GM21737 (cell line): ENCODE data around the gene GPR37L1.
"Not testable (repeated sequence)": the region's sequence is repeated elsewhere in the genome, so short reads cannot be mapped to it uniquely, and the experiment has no call there.

Experiments used
- ATAC-seq: cut with Tn5 transposase; IDR thresholded peaks from one replicate; pipeline ENCODE4 v1.9.1; 2021; ENCODE audit warnings: mild to moderate bottlenecking, moderate library complexity; ENCODE audit not compliant: unreplicated experiment

GPR37L1 gene

DNA sequence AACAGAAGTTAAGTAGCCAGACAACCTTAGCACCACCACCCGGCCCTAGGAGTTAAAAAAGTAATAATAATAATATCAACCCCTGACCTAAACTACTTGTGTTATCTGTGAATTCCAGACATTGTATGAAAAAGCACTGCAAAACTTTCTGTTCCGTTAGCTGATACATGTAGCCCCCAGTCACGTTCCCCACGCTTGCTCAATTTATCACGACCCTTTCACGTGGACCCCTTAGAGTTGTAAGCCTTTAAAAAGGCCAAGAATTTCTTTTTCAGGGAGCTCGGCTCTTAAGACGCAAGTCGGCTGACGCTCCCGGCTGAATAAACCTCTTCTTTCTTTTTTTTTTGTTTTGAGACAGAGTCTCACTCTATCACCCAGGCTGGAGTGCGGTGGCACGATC, 44.3 kb downstream of the GPR37L1 start:
- ATAC-seq: not testable (repeated sequence)

DNA sequence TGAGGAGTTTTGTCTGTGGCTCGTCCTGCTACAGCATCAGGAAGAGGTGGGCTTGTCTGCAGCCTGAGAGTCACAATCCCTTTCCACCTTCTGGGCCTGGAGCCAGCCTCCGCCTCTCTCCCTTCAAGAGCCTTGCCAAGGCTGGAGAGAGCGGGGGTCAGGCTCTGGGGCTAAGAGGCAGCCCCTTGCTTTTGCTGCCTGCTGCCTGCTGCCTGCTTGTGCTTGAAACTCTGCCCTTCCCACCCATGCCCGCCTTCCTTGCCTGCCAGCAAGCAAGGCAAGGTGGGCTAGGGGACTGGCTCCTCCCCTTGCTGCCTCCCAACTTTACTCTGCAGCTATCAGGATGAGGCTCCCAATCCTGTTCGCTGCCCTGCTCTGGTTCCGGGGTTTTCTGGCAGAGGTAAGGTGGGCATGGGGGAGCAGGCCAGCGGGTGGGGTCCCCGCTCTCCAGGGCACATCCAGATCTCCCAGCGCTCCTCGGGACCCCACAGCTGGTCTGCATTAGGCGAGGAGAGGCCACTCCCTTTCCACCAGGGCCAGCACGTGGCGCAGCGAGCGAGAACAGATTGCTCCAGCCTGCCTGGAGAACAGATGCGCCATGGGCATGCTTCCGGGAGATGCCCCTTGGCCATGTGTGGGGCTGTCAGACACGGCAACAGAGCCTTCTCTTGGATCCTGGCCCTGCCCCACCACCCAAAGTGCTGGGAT, 45.1 kb downstream of the GPR37L1 start:
- no peak for ATAC-seq

DNA sequence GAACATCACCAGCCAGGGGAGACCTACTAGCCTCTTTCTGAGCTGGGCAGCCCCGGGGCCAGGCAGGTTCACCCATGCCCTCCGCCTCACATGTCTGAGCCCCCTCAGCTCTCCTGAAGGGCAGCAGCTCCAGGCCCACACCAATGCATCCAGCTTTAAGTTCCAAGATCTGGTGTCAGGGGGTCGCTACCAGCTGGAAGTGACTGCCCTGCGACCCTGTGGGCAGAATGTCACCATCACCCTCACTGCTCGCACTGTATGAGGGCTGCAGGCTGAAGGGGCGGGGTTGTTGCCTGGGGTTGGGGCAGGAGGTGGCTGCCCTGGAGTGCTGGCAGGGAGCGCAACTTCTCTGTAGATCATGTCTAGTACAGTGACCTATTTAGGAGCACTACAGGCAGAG, 46.1 kb downstream of the GPR37L1 start:
- ATAC-seq: no peak

DNA sequence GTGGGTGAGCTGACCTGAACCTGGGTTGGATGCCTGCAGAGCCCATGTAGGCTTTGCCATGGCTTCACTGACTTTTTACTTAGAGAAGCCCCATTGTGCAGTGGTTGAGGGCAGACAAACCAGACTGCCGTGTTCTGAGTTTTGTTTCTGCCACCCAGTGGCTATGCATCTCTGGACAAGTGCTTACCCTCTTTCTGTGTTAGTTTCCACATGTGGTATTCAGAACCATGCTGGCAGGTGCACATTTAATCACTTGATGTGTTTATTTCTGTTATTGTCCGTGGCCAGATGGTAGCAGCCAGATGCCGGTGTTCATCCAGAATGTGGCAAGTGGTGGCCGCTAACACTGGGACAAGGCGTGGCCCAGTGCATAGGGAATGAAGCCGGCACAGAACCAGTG, 48.0 kb downstream of the GPR37L1 start:
- no peak for ATAC-seq

DNA sequence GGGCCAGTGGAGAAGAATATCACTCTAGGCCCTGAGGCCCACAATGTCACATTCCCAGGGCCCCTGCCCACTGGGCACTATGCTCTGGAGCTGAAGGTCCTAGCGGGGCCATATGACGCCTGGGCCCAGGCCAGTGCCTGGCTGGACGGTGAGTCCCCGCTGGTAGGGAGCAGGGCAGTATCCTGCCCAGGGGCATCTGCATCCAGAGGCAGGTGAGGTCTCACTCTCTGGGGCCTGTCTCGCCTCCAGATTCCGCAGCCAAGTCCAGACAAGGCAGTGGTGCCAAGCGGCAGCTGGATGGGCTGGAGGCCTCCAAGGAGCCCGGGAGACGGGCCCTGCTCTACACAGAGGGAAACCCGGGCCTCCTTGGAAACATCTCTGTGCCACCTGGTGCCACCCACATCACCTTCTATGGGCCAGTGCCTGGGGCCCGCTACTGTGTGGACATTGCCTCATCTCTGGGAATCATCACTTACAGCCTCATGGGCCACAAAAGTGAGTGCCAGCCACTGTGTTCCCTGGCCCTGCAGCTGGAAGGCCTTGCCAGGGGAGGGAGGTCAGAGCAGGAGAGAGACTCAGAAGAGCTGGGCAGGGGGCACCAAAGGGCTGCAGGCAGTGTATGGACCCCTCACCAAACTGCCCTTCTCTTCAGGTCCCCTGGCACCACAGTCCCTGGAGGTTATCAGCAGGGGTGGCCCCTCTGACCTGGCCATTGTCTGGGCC, 48.7 kb downstream of the GPR37L1 start:
- no peak for ATAC-seq

DNA sequence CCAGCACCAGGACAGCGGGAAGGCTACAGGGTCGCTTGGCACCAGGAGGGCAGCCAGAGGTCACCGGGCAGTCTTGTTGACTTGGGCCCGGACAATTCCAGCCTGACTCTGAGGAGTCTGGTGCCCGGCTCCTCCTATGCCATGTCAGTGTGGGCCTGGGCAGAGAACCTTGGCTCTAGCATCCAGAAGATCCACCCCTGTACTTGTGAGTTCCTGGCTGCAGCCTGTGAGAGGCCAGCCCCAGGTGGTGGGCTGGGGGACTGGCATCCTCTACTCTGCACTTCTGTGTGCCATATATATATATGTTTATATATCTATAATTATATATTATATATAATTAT, 49.3 kb downstream of the GPR37L1 start:
- ATAC-seq: no peak

DNA sequence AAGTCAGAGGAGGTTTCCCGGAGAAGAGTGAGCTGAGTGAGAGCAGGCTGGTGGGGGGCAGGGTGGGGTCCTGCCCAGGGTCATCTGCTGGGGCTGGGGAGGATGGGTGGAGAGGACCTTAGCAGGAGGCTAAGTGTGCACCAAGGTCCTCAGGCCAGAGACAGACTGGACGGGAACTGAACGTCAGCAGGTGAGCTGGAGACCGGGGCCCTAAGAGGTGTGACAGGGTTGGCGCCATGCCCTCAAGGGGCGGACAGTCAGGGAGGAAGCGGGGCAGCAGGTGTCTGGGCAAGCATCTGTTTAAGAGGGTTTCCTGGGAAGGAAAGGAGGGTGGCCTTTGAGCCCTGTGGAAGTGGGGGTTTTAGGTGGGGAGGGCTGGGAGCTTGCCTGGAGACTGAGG, 51.3 kb downstream of the GPR37L1 start:
- no peak for ATAC-seq

DNA sequence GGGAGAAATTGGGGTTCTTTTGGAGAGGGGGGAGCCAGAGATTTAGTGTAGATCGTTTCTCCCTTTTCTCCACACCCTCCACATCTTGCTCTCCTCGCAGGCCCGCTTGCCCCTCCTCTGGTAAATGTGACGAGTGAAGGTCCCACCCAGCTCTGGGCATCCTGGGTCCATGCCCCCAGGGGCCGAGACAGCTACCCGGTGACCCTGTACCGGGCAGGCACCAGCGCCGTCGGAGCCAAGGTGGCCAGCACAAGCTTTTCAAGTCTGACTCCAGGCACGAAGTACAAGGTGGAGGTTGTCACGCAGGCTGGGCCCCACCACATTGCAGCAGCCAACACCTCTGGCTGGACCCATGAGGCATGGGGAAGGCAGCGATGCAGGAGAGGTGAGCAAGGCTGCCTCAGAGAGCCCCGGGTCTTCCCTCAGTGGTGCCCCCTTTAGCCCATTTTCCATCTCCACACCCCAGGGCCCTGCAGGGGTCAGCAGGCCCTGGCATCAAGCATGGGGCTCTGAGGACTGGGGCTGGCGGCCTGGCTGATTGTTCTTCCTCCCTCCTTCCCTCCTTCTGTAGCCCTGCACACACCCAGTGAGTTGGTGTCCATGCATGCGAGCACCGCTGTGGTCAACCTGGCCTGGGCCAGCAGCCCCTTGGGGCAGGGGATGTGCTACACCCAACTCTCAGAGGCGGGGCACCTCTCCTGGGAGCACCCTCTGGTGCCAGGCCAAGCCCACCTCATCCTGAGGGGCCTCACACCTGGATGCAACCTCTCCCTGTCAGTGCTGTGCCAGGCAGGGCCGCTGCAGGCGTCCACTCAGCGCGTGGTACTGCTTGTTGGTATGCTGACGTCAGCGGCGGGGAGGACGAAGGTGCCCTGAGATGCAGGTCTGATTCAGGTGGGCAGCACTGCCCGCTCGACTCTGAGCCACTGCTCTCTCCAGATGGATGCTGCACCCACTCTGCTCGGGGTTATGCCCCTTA, 54.5 kb downstream of the GPR37L1 start:
- ATAC-seq: no peak

DNA sequence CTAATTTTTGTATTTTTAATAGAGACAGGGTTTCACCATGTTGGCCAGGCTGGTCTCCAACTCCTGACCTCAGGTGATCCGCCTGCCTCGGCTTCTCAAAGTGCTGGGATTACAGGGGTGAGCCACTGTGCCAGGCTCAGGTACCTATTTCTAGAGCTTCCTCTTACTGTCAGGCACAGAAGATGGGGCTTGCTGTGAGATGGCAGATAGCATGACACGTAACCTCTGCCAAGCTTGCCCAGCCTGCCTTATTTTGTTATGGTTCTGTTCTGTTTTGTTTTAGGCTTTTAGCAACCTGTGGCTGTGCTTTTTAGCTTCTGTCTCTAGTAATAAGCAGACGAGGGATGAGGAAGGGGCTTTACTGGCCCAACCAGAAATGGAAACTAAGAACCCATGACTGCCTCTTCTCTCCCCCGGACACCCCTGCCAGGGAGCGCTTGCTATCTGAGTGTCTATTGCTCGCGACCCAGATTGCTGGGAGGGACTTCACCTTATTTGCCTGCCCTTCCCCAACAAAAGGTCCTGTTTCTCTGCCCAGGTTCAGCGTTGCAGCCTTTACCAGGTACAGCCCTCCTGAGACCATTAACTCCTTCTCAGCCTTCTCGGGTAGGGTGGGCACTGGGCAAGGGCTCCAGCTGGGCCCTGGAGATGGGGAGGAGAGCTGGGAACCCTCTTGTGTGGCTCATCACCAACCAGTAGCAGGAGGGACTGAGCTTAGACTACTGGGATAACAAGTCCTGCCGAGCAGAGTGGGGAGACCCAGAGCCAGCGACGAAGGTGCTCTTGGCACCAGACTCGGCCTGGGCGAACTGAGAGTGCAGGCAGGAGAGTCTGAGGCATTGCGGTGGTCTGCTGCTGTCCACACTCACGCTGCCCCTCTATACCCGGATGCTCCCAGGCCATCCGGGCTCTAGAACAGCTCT, 57.4 kb downstream of the GPR37L1 start:
- ATAC-seq: no peak

DNA sequence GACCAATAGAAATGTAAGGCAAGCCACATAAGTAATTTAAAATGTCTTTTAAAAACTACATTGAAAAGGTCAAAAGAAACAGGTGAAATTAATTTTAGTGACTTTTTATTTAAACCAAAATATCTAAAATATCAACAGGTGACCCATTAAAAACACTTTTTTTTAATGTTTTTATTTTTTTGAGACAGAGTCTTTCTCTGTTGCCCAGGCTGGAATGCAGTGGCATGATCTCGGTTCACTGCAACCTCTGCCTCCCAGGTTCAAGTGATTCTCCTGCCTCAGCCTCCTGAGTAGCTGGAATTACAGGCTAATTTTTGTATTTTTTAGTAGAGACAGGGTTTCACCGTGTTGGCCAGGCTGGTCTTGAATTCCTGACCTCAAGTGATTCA, 58.0 kb downstream of the GPR37L1 start:
- not testable (repeated sequence) for ATAC-seq

DNA sequence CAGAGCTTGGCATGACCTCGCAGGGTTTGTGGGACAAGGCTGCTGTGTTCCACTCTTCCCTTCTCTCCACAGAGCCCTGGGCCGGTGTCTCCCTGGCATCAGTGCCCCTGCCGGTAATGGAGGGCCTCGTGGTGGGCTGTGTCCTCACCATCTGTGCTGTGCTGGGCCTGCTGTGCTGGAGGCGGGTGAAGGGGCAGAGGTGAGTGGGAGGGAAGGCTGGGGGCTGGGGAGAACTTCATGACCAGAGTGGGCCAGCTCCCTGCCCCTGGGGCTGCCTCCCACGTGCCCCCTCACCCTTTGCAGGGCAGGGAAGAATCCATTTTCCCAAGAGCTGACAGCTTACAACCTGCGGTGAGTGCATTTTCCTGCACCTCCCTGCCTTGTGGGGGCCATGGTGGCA, 58.9 kb downstream of the GPR37L1 start:
- ATAC-seq: no peak

DNA sequence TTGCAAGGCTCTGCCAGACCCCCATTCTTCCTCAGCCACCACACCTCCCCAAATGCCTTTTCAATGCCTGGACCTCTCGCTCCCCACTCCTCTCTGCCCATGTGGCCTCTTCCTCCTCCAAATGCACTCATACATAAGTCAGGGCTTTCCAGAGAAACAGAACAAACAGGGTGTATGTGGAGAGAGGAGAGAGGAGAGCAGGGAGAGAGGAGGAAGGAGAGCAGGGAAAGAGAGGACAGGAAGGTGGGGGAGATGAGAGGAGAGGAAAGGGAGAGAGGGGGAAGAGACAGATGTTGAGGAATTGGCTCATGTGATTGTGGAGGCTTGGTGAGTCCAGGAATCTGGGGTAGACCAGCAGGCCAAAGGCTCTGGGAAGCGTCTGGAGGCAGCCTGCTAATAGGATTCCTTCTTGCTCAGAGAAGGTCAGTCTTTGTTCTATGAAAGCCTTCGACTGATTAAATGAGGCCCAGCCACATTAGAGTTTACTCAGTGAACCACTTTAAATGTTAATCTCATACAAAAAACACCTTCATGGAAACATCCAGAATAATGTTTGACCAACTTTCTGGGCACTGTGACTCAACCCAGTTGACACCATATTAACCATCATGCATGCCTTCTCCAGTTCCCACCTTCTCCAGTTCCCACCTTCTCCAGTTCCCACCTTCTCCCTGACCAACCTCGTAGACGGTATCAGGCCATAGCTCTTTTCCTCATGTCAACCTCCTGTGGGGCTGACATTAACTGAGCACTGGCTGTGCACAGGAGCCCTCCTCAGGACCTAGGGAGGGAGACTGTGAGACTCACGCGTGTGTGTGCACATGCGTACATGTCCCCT, 59.5 kb downstream of the GPR37L1 start:
- ATAC-seq: no peak
